Measurements from ENCODE around the gene CAPN14. TPM values are rescaled to one million over a fixed set of nuclear protein-coding genes. Genes with fewer than 3 reads are reported as not detected.
A peak's percentile ranks its signal among the peaks of the same experiment; 100 is the strongest.

The CAPN14 gene
- total and polyA plus RNA-seq, 7 donors: 0.16 to 0.27 (median 0.24) TPM; not detected in 3

DNA sequence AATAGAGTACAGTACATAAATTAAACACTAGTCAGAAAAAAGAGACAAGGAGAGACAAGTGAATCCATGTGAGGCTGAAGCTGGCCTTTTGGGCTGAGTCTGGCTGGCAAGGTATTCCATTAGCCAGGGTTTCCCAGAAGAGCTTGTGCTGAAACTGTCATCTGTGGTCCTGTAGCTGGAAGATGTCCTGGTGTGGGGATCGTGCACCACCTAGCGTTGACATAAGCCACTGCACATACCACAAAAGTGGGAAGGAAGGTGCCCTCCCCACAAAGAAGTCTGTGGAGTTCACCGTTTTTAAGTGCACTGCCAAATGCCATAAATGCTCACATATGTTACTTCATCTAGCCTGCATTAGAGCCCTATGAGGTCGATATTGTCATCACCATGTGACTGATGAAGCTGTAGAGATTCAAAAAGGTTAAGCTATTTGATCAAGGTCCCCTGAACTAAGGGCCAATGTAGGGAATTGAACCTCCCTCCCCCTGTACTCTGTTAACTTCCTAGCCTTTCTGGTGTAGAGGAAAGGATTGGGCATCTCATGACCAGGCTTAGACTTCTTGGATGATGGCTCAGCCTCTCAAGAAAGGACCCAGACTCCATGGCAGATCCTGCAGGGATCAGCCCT, 47.1 kb downstream of the CAPN14 start:
- H3K27ac ChIP-seq: no peak overlapping the region
- H3K36me3 ChIP-seq: no peaks in the 10 kb centered on the region
- WGBS, 2 donors: 0 to 1% methylated on average over 4 of the region's 4 CpGs
- peaks cover 0 to under 1% (median 0%) of the 10 kb centered on the region in 3 donors for H3K27me3 ChIP-seq
- TF ChIP-seq EP300 (IDR thresholded peaks at IDR 0.05) (no peak), POLR2AphosphoS5 (IDR thresholded peaks at IDR 0.05) (no peak), POLR2A (IDR thresholded peaks at IDR 0.05) (no peak), CTCF (IDR thresholded peaks at IDR 0.05) (peak; percentile 29 to 82 (median 81))
- H3K9me3 ChIP-seq: no peaks in the 10 kb centered on the region
- intact Hi-C loops (cut with DNase I): loop anchor here (2.0 to 5.0 kb wide), 2 partner anchors 162 to 455 kb away; no protein-coding TSS in a partner anchor
- no peaks in the 10 kb centered on the region for H3K4me1 ChIP-seq
- no peak overlapping the region for H3K4me3 ChIP-seq
- DNase-seq: no peak

GRCh38 chr2:31168291-31168690, 49.0 kb downstream of the CAPN14 start:
- Histone ChIP-seq H3K4me3 (no peak overlapping the region), H3K9me3 (no peaks in the 10 kb centered on the region), H3K27me3 (peaks cover 0 to 4% (median 0%) of the 10 kb centered on the region in 3 donors), H3K4me1 (no peaks in the 10 kb centered on the region), H3K36me3 (no peaks in the 10 kb centered on the region), H3K27ac (no peak overlapping the region)
- TF ChIP-seq CTCF (IDR thresholded peaks at IDR 0.05) (no peak), EP300 (IDR thresholded peaks at IDR 0.05) (no peak), POLR2AphosphoS5 (IDR thresholded peaks at IDR 0.05) (no peak), POLR2A (IDR thresholded peaks at IDR 0.05) (no peak)
- no peak for DNase-seq
- intact Hi-C loops (cut with DNase I): no loop called here
- 81 to 84% methylated on average over 6 of the region's 6 CpGs for WGBS, 2 donors

GRCh38 chr2:31166925-31167324, 50.4 kb downstream of the CAPN14 start:
- 79 to 80% methylated on average over 1 of the region's 1 CpG for WGBS, 2 donors
- Histone ChIP-seq H3K27ac (no peak overlapping the region), H3K4me1 (no peaks in the 10 kb centered on the region), H3K36me3 (no peaks in the 10 kb centered on the region), H3K9me3 (no peaks in the 10 kb centered on the region), H3K4me3 (no peak overlapping the region), H3K27me3 (peaks cover 0 to 4% (median 0%) of the 10 kb centered on the region in 3 donors)
- TF ChIP-seq POLR2A (IDR thresholded peaks at IDR 0.05) (no peak), EP300 (IDR thresholded peaks at IDR 0.05) (no peak), POLR2AphosphoS5 (IDR thresholded peaks at IDR 0.05) (no peak), CTCF (IDR thresholded peaks at IDR 0.05) (no peak)
- intact Hi-C loops (cut with DNase I): no loop called here
- no peak for DNase-seq

GRCh38 chr2:31163011-31163539, 54.2 kb downstream of the CAPN14 start:
- DNase-seq: no peak
- H3K36me3 ChIP-seq: no peaks in the 10 kb centered on the region
- H3K4me3 ChIP-seq: no peak overlapping the region
- intact Hi-C loops (cut with DNase I): loop anchor here (5.0 kb wide), 1 partner anchor 951 kb away; no protein-coding TSS in a partner anchor
- 48 to 67% methylated on average over 6 of the region's 6 CpGs for WGBS, 2 donors
- peaks cover 0 to 4% (median 0%) of the 10 kb centered on the region in 3 donors for H3K27me3 ChIP-seq
- TF ChIP-seq POLR2AphosphoS5 (IDR thresholded peaks at IDR 0.05) (no peak), CTCF (IDR thresholded peaks at IDR 0.05) (no peak), POLR2A (IDR thresholded peaks at IDR 0.05) (no peak), EP300 (IDR thresholded peaks at IDR 0.05) (no peak)
- H3K4me1 ChIP-seq: no peaks in the 10 kb centered on the region
- no peaks in the 10 kb centered on the region for H3K9me3 ChIP-seq
- H3K27ac ChIP-seq: no peak overlapping the region

Data from sigmoid colon (tissue), 7 donors.